IMR-90 (cell line): ENCODE data around the gene CELSR1. TPM values are rescaled to one million over a fixed set of nuclear protein-coding genes. Genes with fewer than 3 reads are reported as not detected.

Source experiments
- ATAC-seq: fragments of 200-7000 bp; cut with Tn5 transposase; 2 replicates; pipeline ENCODE4 v1.9.1; 2020; ENCODE audit warnings: low read depth, mild to moderate bottlenecking, moderate library complexity
- BruUV-seq: library from RNA; stranded (reverse); fragments of 400-500 nt; replicated peaks from 2 replicates; lab custom pipeline; 2021; lab: Mats Ljungman, UMichigan
- CTCF ChIA-PET: fragments of 300-600 bp; formaldehyde crosslinking; extraction: SDS; loops from one replicate; lab custom pipeline; 2021; ENCODE audit warnings: antibody characterized with exemption; lab: Yijun Ruan, JAX
- POLR2A ChIA-PET: fragments of 300-600 bp; sonication (Branson Sonifier 250); formaldehyde crosslinking; loops from one replicate; lab custom pipeline; 2022; ENCODE audit warnings: antibody characterized with exemption; ENCODE audit not compliant: unreplicated experiment; lab: Charles Lee
- DNase-seq: peaks from one replicate; pipeline ENCODE4 v3.0.0; 2013
- H2AFZ ChIP-seq: replicated peaks from 2 replicates; pipeline ENCODE3; 2013; ENCODE audit warnings: low read length, mild to moderate bottlenecking; ENCODE audit not compliant: poor library complexity
- H2AK5ac ChIP-seq: 2 replicates; pipeline ENCODE4 v1.6.1; 2013; ENCODE audit warnings: low read depth, low read length, inconsistent platforms
- H2AK9ac ChIP-seq: replicated peaks from 2 replicates; pipeline ENCODE3; 2013; ENCODE audit warnings: mild to moderate bottlenecking, low read depth, low read length, moderate library complexity; ENCODE audit not compliant: poor library complexity
- H2BK120ac ChIP-seq: 2 replicates; pipeline ENCODE4 v1.6.1; 2013; ENCODE audit warnings: low read depth, low read length, inconsistent platforms
- H2BK15ac ChIP-seq: 3 replicates; pipeline ENCODE4 v1.6.1; 2013; ENCODE audit warnings: low read depth, low read length, inconsistent platforms
- H2BK20ac ChIP-seq: 2 replicates; pipeline ENCODE4 v1.6.1; 2013; ENCODE audit warnings: low read depth, mild to moderate bottlenecking, inconsistent platforms, low read length, moderate library complexity
- H2BK5ac ChIP-seq: 2 replicates; pipeline ENCODE4 v1.6.1; 2013; ENCODE audit warnings: mild to moderate bottlenecking, low read depth, low read length, inconsistent platforms; ENCODE audit not compliant: poor library complexity, severe bottlenecking
- H3K14ac ChIP-seq: replicated peaks from 2 replicates; pipeline ENCODE4 v1.6.1; 2013; ENCODE audit warnings: low read depth, low read length, inconsistent platforms
- H3K18ac ChIP-seq: 2 replicates; pipeline ENCODE4 v1.6.1; 2013; ENCODE audit warnings: low read depth, low read length, control low read depth
- H3K23ac ChIP-seq: 2 replicates; pipeline ENCODE4 v1.6.1; 2013; ENCODE audit warnings: low read depth, low read length, inconsistent platforms
- H3K27ac ChIP-seq: 2 replicates; pipeline ENCODE4 v1.5.1; 2013; ENCODE audit warnings: mild to moderate bottlenecking, control low read depth, low read length; ENCODE audit not compliant: insufficient read depth
- H3K27me3 ChIP-seq: 2 replicates; pipeline ENCODE4 v1.6.1; 2013; ENCODE audit warnings: low read length; ENCODE audit not compliant: control insufficient read depth, insufficient read depth
- H3K36me3 ChIP-seq: 2 replicates; pipeline ENCODE4 v1.6.1; 2013; ENCODE audit warnings: low read length, mixed read lengths; ENCODE audit not compliant: control insufficient read depth, insufficient read depth
- H3K4ac ChIP-seq: 2 replicates; pipeline ENCODE4 v1.6.1; 2013; ENCODE audit warnings: low read depth, low read length, inconsistent platforms
- H3K4me1 ChIP-seq: 2 replicates; pipeline ENCODE4 v1.6.1; 2013; ENCODE audit warnings: low read length, mixed read lengths; ENCODE audit not compliant: control insufficient read depth, insufficient read depth
- H3K4me2 ChIP-seq: 2 replicates; pipeline ENCODE4 v1.6.1; 2013; ENCODE audit warnings: low read depth, mild to moderate bottlenecking, control low read depth, low read length, moderate library complexity
- H3K4me3 ChIP-seq: 2 replicates; pipeline ENCODE4 v1.5.1; 2013; ENCODE audit warnings: low read depth, mild to moderate bottlenecking, control low read depth, low read length, moderate library complexity; ENCODE audit not compliant: insufficient read depth
- H3K56ac ChIP-seq: 2 replicates; pipeline ENCODE4 v1.6.1; 2013; ENCODE audit warnings: low read length, inconsistent platforms; ENCODE audit not compliant: insufficient read depth; ENCODE audit errors: extremely low read depth
- H3K79me1 ChIP-seq, 2 experiments: 2 replicates each; pipeline ENCODE4 v1.6.1; 2013; ENCODE audit warnings: low read length in 2 of 2, inconsistent platforms in 1 of 2, low read depth in 1 of 2
- H3K9ac ChIP-seq: 2 replicates; pipeline ENCODE4 v1.6.1; 2013; ENCODE audit warnings: low read depth, low read length, control low read depth
- H3K9me1 ChIP-seq: 2 replicates; pipeline ENCODE4 v1.6.1; 2013; ENCODE audit warnings: low read length, inconsistent platforms; ENCODE audit not compliant: insufficient read depth
- H3K9me3 ChIP-seq: 2 replicates; pipeline ENCODE4 v1.6.1; 2013; ENCODE audit warnings: low read length; ENCODE audit not compliant: control insufficient read depth, insufficient read depth
- H4K20me1 ChIP-seq: 2 replicates; pipeline ENCODE4 v1.6.1; 2013; ENCODE audit warnings: low read length, inconsistent platforms; ENCODE audit not compliant: insufficient read depth
- H4K5ac ChIP-seq: 2 replicates; pipeline ENCODE4 v1.6.1; 2013; ENCODE audit warnings: mild to moderate bottlenecking, low read depth, low read length, control low read depth
- H4K8ac ChIP-seq, 2 experiments: 2 replicates each; pipeline ENCODE4 v1.6.1; 2013; ENCODE audit warnings: low read depth in 2 of 2, low read length in 2 of 2, control low read depth in 1 of 2, inconsistent platforms in 1 of 2
- H4K91ac ChIP-seq: 2 replicates; pipeline ENCODE4 v1.6.1; 2013; ENCODE audit warnings: low read depth, low read length, inconsistent platforms; ENCODE audit not compliant: insufficient read depth
- BHLHE40 ChIP-seq: fragments of 150-350 bp; IDR thresholded peaks from 2 replicates; pipeline ENCODE4 v1.6.1; 2016; ENCODE audit warnings: mild to moderate bottlenecking, low read depth, low read length
- CEBPB ChIP-seq: IDR thresholded peaks from 2 replicates; pipeline ENCODE4 v1.6.1; 2012; ENCODE audit warnings: low read depth, low read length, improper control_type of control experiment
- CHD1 ChIP-seq: IDR thresholded peaks from 2 replicates; pipeline ENCODE4 v1.6.1; 2012; ENCODE audit warnings: low read depth, low read length, improper control_type of control experiment
- CTCF ChIP-seq: conservative IDR thresholded peaks from 2 replicates; pipeline ENCODE4 v1.5.1; 2012; ENCODE audit warnings: mild to moderate bottlenecking, low read depth, low read length, improper control_type of control experiment
- ELK1 ChIP-seq: fragments of 150-350 bp; IDR thresholded peaks from 2 replicates; pipeline ENCODE4 v1.6.1; 2016; ENCODE audit warnings: low read depth, mild to moderate bottlenecking, low read length, moderate library complexity, borderline replicate concordance
- MAFK ChIP-seq: IDR thresholded peaks from 2 replicates; pipeline ENCODE4 v1.6.1; 2012; ENCODE audit warnings: low read depth, low read length, improper control_type of control experiment
- MAZ ChIP-seq: IDR thresholded peaks from 2 replicates; pipeline ENCODE4 v1.6.1; 2012; ENCODE audit warnings: low read depth, mild to moderate bottlenecking, low read length, improper control_type of control experiment, moderate library complexity, borderline replicate concordance
- MXI1 ChIP-seq: IDR thresholded peaks from 2 replicates; pipeline ENCODE4 v1.6.1; 2012; ENCODE audit warnings: low read depth, mild to moderate bottlenecking, low read length, moderate library complexity, borderline replicate concordance
- NFE2L2 ChIP-seq: fragments of 150-350 bp; IDR thresholded peaks from 2 replicates; pipeline ENCODE4 v1.6.1; 2016; ENCODE audit warnings: low read depth, mild to moderate bottlenecking, low read length
- POLR2A ChIP-seq: IDR thresholded peaks from 2 replicates; pipeline ENCODE4 v1.6.1; 2012; ENCODE audit warnings: mild to moderate bottlenecking, low read depth, low read length
- RAD21 ChIP-seq: IDR thresholded peaks from 2 replicates; pipeline ENCODE4 v1.6.1; 2012; ENCODE audit warnings: low read length, improper control_type of control experiment
- RCOR1 ChIP-seq: IDR thresholded peaks from 2 replicates; pipeline ENCODE4 v1.6.1; 2012; ENCODE audit warnings: mild to moderate bottlenecking, low read length, improper control_type of control experiment; ENCODE audit not compliant: insufficient replicate concordance
- RFX5 ChIP-seq: IDR thresholded peaks from 2 replicates; pipeline ENCODE4 v1.8.0; 2012; ENCODE audit warnings: low read depth, mild to moderate bottlenecking, low read length, moderate library complexity
- SMC3 ChIP-seq: fragments of 150-350 bp; IDR thresholded peaks from 2 replicates; pipeline ENCODE4 v1.6.1; 2016; ENCODE audit warnings: low read depth, mild to moderate bottlenecking, antibody characterized with exemption, low read length, moderate library complexity
- USF2 ChIP-seq: fragments of 150-350 bp; IDR thresholded peaks from 2 replicates; pipeline ENCODE4 v1.6.1; 2017; ENCODE audit warnings: mild to moderate bottlenecking, antibody characterized with exemption, low read length, low read depth
- WGBS, 2 experiments: methylation state at CpG; one replicate each; pipeline versions ENCODE4 v1.1.5 to v1.1.7; 2013; ENCODE audit warnings: missing lambda C conversion rate in 2 of 2; ENCODE audit not compliant: insufficient read length in 1 of 2; ENCODE audit errors: extremely low coverage in 2 of 2; 5-methylcytosine and 5-hydroxymethylcytosine counted together
- dilution Hi-C: fragments of 300-500 bp; cut with HindIII; formaldehyde crosslinking; loops from one replicate; pipeline ENCODE4 v1.14.3; 2018; ENCODE audit warnings: low sequenced_read_pairs; ENCODE audit not compliant: unreplicated experiment
- in situ Hi-C: fragments of 300-500 bp; cut with MboI; formaldehyde crosslinking; loops from 3 replicates; pipeline ENCODE4 v1.14.3; 2019; ENCODE audit warnings: low sequenced_read_pairs, inconsistent platforms, mixed read lengths
- intact Hi-C: fragments of 100-400 bp; cut with micrococcal nuclease; formaldehyde crosslinking; loops from 2 replicates; pipeline ENCODE4 v1.10.0; 2022
- polyA plus RNA-seq, 3 experiments: library from polyadenylated mRNA; depleted of rRNA; stranded (reverse); fragments of >200 nt; gene quantifications; 2 replicates each; pipeline ENCODE4 v1.2.3, GENCODE V29; 2012; ENCODE audit warnings: low replicate concordance in 1 of 3
- total RNA-seq: library from RNA; depleted of rRNA; stranded (reverse); fragments of >200 nt; gene quantifications from 2 replicates; pipeline ENCODE4 v1.2.3, GENCODE V29; 2012

The CELSR1 gene
- total and polyA plus RNA-seq, 2 of the 4 experiments (the other 2 are of a cell fraction): 0.36 to 0.82 TPM

- Histone ChIP-seq H3K9me1 (peaks cover 5% of the 10 kb centered on the region), H4K5ac (no peak overlapping the region), H3K18ac (no peak overlapping the region), H4K91ac (no peak overlapping the region), H3K27ac (no peak overlapping the region), H2AK5ac (no peak overlapping the region), H3K14ac (no peak overlapping the region), H2AK9ac (no peak overlapping the region), H4K8ac (no peak overlapping the region), H3K4me1 (no peaks in the 10 kb centered on the region), H3K9me3 (peaks cover 4% of the 10 kb centered on the region), H4K20me1 (no peaks in the 10 kb centered on the region), H3K4me3 (no peak overlapping the region), H3K56ac (no peak overlapping the region), H2BK20ac (no peak overlapping the region), H3K79me1 (no peaks in the 10 kb centered on the region), H3K4me2 (no peak overlapping the region), H3K27me3 (peaks cover 25% of the 10 kb centered on the region), H3K36me3 (no peaks in the 10 kb centered on the region), H2BK5ac (no peak overlapping the region), H3K9ac (no peak overlapping the region), H3K23ac (no peak overlapping the region), H3K4ac (no peak overlapping the region), H2BK120ac (no peak overlapping the region), H2AFZ (no peak overlapping the region), H2BK15ac (no peak overlapping the region)
- intact Hi-C loops (no loop called here), in situ Hi-C loops (no loop called here), dilution Hi-C loops (no loop called here)
- no TSS peak for BruUV-seq
- POLR2A ChIA-PET: no interaction called here
- WGBS, 2 experiments: 82% methylated on average over 26 of the region's 27 CpGs; no CpG with 5 or more reads in 1 of the 2 experiments
- ATAC-seq: no peak
- CTCF ChIA-PET: no interaction called here
- DNase-seq: no peak
- no peak for TF ChIP-seq BHLHE40
- TF ChIP-seq CTCF: no peak
- no peak for TF ChIP-seq SMC3
- no peak for TF ChIP-seq ELK1
- TF ChIP-seq RCOR1: no peak
- no peak for TF ChIP-seq CHD1
- no peak for TF ChIP-seq MAZ
- TF ChIP-seq RFX5: no peak
- TF ChIP-seq CEBPB: no peak
- TF ChIP-seq NFE2L2: no peak
- TF ChIP-seq RAD21: no peak
- no peak for TF ChIP-seq POLR2A
- no peak for TF ChIP-seq MXI1
- no peak for TF ChIP-seq MAFK
- TF ChIP-seq USF2: no peak
Observed at GRCh38 chr22:46419754-46420571, 117.5 kb downstream of the CELSR1 start.
